GM12872 (cell line): ENCODE measurements around the gene POU5F1.

Experiments
- TF ChIP-seq, protein P1 (sequence below): IDR thresholded peaks from 3 replicates; pipeline ENCODE4 v1.5.1; 2011; ENCODE audit warnings: low read depth, mild to moderate bottlenecking, low read length, moderate library complexity; ENCODE audit not compliant: insufficient read depth

POU5F1 gene

DNA sequence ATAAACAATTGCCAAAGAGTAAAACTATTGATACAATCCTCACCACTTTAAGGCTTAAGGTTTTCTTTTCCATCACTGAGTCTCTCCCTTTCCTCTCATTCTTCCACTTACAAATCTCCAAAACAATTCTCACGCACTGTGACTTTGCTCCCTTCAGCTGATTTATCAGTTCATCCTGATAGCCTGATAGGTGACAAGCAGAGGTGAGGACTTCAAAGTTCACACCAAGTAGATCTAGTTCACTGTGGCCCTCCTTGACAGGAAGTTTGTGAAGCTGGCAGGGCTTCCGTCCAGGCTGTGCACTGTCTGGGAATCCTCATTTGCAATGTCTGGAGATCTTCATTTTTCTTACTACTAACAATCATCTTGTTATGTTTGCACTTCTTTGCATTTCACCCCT, 35.2 kb upstream of the POU5F1 start:
- TF ChIP-seq, protein P1, sequence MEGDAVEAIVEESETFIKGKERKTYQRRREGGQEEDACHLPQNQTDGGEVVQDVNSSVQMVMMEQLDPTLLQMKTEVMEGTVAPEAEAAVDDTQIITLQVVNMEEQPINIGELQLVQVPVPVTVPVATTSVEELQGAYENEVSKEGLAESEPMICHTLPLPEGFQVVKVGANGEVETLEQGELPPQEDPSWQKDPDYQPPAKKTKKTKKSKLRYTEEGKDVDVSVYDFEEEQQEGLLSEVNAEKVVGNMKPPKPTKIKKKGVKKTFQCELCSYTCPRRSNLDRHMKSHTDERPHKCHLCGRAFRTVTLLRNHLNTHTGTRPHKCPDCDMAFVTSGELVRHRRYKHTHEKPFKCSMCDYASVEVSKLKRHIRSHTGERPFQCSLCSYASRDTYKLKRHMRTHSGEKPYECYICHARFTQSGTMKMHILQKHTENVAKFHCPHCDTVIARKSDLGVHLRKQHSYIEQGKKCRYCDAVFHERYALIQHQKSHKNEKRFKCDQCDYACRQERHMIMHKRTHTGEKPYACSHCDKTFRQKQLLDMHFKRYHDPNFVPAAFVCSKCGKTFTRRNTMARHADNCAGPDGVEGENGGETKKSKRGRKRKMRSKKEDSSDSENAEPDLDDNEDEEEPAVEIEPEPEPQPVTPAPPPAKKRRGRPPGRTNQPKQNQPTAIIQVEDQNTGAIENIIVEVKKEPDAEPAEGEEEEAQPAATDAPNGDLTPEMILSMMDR, result no peak

DNA sequence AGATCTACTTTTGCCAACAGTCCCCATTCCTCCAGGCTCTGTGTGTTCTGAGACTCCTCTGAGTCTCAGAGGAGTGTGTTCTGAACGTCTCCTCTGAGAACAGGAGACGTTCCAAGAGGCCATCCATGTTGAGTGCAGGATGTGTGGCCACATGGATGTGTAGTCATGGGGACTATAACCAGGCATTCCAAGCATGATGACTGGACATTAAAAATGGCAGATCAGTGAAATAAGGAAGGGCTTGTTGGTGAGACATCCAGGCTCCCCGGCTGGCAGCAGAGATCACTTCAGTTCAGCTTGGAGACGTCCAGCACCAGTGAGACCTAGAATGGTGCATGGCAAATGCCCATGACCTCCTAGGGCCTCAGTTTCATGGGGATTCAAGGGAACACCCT, 34.3 kb upstream of the POU5F1 start:
- TF ChIP-seq, protein P1, result no peak

DNA sequence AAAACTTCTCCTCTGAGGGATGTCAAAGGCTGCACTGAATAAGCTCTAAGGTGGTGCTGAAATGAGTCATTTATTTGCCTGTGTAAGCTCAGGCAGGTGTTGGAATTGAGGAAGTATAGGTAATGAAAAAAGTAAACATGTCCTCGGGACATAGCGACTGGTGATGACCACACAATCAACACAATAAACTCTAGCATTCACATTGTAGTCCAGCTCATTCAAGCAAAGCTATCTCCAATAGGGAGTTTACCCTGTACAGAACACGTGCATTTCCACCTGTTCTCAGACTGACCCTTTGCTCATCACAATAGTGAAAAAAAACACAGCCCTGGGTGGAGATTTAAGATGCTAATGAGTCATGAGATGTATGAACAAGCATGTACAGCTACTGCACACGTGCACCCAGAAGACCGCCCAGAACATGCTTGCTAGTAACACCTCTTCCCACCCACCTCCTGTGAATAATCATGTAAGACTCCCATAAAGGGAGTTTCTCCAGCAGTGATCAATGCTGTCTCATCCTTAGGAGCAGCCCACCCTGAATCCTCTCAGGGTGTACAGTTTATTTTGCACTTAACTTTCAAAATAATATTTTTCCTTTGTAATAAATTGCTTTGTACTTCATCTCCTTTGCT, 33.0 kb upstream of the POU5F1 start:
- TF ChIP-seq, protein P1, result no peak

DNA sequence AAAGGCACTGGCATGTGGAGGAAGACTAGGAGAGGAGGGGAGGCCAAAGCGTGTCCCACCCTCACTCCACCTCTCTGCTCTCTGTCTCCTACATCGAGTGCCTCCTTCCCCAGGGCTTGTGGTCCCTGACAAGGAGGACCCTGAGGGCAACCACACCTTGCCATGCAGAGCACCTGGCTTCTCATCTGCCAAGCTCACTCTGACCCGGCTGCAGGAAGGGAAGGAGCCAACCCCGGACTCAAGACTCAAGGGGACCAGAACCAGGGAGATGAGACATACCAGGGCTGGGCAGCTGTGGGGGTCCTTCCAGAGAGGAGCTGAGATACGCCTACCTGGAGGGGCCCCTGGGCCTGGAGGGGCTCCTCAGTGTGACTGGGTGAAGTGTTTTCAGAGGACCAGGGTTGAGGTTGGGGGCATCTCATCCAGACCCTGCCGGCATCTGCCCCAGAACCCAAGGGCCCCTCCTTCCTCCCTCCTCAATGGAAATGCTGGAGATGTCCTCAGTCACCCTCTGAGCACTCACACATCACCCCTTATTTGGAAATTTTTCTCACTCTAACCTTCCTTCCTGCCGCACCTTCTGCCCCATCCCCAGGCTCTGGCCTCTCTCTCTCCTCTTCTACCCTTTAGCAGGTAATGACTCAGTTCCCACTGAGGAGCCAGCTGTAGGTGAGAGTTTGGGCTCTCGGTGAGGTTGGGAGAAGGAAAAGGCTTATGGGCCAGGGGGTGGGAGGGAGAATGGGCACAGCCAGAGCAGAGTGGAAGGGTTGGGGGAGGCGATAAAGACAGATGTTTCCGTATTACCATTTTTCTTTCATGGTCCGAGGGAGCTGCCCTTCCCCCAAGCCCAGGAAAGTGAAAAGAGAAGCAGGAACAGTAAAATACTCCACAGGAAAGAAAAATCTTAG, 32.0 kb upstream of the POU5F1 start:
- TF ChIP-seq, protein P1, result no peak

DNA sequence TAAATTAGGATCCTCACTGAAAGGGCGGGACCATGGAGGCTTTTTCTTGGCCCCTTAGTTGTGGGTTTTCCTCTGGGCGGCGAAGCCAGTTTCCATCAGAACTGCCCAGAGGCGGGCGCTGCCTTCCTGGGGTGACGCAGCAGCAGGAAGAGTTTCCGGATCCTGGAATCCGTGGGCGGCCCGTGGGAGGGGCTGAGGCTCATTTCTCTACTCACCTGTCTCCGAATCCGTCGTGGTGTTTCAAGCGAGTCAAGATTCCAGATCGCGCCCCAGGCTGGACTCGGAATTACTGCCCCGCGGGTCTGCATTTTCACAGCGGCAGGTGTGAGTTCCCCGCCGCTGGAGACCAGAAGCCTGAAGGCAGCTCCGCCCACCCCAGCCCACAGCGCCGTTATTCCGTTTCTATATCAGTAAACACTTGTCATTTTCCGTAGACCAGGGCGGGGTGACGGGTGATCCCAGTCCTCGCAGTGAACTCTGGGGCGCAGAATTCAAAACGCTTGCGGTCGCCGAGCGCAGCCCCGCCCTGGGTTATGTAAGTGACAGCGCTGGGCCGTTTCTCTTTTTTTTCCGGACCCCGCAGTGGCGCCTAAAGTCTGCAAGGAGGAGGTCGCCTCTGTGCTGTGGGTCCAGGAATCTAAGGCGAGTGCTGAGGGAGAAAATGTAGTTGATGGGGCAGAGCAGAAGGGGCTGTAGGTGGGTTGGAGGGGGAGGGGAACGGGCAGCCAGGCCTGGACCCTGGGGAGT, 27.2 kb upstream of the POU5F1 start:
- TF ChIP-seq, protein P1, result no peak

DNA sequence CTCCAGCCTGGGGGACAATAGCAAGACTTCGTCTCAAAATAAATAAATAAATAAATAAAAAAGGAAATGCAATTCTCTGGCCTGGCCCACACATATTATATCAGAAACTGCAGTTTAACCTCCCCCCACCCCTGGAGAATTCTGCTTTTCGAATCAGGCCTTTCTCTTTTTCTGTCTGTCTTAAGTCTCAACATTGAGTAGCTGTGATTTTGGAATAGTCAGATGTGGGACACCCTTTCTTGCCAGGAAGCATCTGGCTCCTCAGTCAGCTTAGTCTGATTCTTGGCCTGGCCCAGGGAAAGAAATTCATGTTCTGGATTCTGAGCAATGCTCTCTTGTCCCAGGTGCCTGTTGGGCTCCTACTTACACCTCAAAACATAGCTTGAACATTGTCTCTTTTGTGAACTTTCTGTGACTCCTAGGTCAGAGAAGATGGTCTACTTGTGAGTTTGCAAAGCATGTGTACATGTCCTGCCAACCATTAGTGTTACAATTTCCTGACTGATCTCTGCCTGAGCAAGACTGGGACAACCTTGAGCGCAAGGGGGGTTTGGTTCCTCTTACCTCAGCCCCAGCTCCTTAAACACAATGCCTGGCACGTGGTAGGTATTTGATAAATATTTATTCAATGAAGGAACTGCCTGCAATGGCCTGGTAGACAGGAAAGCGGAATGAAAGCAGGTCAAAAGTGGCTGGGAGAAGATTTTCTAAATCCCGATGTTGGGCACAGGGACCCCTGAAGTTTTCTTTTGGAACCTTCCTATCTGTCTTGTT, 23.8 kb upstream of the POU5F1 start:
- TF ChIP-seq, protein P1, result no peak
